Epithelial cell of proximal tubule (primary cell): Measurements from ENCODE around the gene CA11. TPM values are rescaled to one million over a fixed set of nuclear protein-coding genes. Genes with fewer than 3 reads are reported as not detected.
A peak's percentile ranks its signal among the peaks of the same experiment; 100 is the strongest.

Source experiments
- DNase-seq: peaks from one replicate; pipeline ENCODE4 v3.0.0-alpha.2; 2011; ENCODE audit warnings: low read depth
- H3K4me3 ChIP-seq: 2 replicates; pipeline ENCODE4 v1.5.1; 2011; ENCODE audit warnings: low read depth, mild to moderate bottlenecking, low read length
- CTCF ChIP-seq: conservative IDR thresholded peaks from 2 replicates; pipeline ENCODE4 v1.5.1; 2012; ENCODE audit warnings: low read depth, mild to moderate bottlenecking, low read length
- total RNA-seq: library from RNA; depleted of rRNA; stranded (reverse); fragments of >200 nt; gene quantifications from 2 replicates; pipeline ENCODE4 v1.2.3, GENCODE V29; 2015

The CA11 gene
- total RNA-seq, 1 donor from 2014 or later: 6.6 TPM

DNA sequence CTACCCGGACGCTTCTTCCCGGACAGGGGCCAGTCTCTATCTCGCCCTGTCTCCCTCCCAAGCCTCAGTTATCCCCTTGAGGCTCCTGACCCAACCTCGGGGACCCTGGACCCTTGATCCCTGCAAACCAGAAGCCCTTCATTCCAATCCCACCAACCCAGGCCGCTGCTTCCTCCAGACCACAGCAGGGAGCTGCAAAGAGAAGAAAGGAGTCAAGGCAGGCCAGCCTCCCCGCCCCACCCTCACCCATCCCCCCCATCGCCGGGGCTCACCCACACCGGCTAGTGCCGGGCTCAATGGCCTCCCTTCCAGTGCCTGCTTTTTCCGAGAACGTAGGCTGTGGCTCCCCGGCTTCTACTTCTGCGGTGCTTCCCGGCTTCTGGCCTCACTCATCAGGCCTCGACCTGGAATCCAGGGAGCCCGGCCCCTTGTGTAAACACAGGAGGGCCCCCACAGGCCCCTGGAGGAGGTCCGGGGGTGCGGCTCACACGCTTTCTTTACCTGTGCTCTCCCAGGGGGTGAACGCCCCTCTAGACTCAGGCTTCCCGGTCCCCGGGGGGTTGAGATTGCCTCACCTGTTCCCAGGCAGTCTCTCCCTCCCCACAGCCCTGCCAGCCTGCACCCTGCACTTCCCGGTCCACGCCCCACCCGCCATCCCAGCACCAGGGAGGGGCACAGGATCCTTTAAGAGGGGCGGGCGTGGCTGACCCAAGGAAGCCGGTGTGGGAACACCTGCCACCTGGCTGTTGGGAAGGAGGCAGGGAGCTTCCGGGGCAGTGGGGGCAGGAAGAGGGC, 31.4 kb downstream of the CA11 start, which contains the start of gene FAM83E:
Gene FAM83E (minus strand): TSS at position 641 of the 795 bp plus-strand sequence. CDS start 1,704 bp downstream, outside the sequence.
- DNase-seq: no peak
- no peak within 1 kb of the TSS for H3K4me3 ChIP-seq
- TF ChIP-seq CTCF: no peak

DNA sequence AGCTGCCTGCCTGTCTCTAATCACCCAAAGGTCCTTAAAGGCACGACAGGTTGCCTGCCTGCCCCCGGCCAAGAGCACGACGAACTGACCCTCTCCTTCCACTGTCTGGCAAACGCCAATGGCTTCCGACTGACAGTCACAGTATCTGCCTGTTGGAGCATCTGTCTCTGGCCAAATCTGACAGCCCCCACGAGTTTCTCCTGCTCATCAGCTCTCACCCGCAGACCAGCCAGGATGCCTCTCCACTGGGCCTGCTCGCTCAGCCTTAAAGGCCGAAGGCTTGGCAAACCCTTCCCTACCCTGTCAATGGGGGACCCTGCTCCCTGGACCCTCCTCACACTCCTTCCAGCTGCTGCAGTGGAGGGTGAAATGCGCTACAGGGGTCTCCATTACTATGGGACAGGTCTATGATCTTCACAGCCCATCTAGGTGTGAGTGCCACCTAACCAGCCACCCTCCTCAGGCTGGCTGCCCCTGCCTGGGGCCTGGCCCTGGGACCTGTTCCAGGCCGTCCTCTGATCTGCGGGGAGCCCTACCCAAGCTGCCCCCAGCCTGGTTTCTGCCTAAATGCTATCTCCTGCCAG, 32.0 kb downstream of the CA11 start:
- DNase-seq: no peak
- TF ChIP-seq CTCF: no peak
- no peak overlapping the region for H3K4me3 ChIP-seq

DNA sequence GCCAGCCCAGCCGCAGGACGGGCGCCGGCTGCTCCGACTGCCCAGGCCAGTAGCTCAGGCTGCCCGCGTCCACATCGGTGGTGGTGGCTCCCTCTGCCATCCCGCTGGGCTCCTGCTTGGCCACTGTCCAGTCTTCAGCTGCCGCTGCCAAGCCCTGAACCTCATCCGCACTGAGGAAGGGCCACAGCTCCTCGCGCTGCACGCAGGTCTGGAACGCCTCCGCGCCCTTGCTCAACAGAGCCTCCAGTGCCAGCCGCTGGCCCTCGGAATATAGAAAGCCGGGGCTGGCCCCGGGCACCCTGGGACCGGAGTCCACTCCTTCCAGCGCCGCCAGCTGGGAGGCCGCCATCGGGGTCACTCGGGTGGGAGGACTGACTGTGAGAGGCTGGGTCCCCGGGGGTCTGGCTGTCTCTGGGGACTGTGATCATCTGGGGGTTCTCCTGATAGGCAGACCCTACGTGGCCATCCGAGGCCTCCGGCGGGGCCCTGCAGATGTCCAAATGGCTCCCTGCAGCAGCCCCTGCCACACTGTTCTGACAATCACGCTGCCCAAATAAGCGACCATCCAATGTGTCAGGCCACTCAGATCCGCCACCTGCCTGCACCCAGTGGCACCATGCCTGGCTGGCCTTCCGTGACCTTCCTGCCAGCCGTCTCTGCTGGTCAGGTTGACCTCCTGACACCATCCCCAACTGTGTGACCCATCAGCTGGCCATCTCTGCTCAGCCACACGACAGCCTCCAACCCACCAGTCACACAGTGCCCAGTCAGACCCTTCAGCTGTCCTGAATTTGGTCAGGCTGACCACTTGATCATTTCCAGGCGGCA, 32.7 kb downstream of the CA11 start:
- H3K4me3 ChIP-seq: no peak overlapping the region
- DNase-seq: no peak
- TF ChIP-seq CTCF: no peak

DNA sequence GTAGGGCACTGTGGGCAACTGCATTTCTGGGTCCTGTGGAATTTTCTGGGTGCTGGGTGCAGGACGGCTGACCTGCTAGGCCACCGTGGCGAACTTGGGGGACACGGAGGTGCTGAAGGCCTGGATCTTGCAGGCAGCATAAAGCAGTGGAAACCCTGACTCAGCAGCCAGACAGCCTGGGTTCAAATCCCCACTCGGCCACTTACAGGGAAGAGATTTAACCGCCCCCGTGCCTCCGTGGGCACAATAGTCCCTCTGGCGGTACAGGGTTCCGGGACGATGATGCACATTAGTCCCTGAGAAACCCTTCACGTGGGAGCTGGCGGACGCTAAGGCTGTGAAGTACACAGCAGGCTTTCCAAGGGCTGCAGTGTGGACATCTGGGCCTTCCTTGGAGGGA, 34.1 kb downstream of the CA11 start:
- no peak for DNase-seq
- TF ChIP-seq CTCF: no peak
- no peak overlapping the region for H3K4me3 ChIP-seq

DNA sequence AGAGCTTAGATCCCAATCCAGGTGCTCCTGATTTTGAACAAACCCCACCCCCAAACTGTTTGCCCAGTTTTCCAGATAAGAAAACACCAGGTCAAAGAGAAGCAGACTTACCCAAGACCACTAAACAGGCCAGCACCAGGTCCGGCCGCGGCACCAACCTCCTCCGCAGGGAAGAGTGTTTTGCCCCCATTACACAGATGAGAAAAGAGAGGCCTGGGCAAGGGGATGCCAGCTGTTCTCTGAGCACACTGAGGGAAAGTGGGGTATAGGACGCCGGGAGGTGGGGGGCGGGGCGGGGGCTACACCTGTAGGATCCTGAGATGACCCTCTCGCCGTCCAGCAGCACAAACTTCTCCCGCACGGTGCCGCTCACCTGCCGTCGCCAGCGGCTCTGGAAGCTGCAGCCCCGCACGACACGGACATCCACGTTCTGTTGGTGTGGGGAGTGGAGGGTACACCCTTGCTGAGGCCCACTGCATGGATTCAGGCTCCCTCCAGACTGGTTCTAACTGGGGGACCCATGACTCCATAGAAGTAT, 36.3 kb downstream of the CA11 start:
- DNase-seq: no peak
- no peak for TF ChIP-seq CTCF

DNA sequence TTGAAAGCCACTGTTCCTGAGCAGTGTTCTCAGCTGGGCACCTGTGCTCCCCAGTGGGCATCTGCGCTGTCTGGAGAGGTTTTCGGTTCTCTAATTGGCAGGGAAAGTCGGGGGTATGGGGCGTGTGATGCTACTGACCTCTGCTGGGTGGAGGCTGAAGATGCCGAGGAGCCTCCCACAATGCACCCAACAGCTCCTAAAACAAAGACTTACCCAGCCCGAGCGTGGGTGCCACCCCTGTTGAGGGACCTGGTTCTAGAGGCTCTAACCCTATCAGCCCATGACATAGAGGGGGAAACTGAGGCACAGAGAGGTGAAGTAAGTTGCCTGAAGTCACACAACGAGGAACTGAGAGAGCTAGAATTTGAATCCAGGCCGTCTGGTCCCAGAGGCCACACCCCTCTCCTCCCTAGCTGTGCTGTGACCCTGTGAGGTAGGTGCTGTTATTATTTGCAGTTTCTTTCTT, 37.2 kb downstream of the CA11 start:
- H3K4me3 ChIP-seq: no peak overlapping the region
- peak; percentile 62 for TF ChIP-seq CTCF
- no peak for DNase-seq

More for the DNA sequence above, 36.3 kb downstream of the CA11 start:
- H3K4me3 ChIP-seq: no peak overlapping the region
